ENCODE data around the gene PSAT1.
"Not testable (repeated sequence)": the region's sequence is repeated elsewhere in the genome, so short reads cannot be mapped to it uniquely, and the experiment has no call there.

Gene PSAT1

GRCh38 chr9:78273761-78274160 lies 23.2 kb upstream of the PSAT1 start:
- no peak overlapping the region for H3K9ac ChIP-seq (ENCODE audit: low read depth in 1 of 2, low read length in 2 of 2)
- no peak overlapping the region for H3K27ac ChIP-seq (ENCODE audit: low read depth in 2 of 2, low read length in 2 of 2)
- no peaks in the 10 kb centered on the region for H3K4me1 ChIP-seq (ENCODE audit: control insufficient read depth in 2 of 2, insufficient read depth in 2 of 2, low read length in 2 of 2)
- peaks cover 0 to 3% of the 10 kb centered on the region in 2 donors for H3K36me3 ChIP-seq (ENCODE audit: control insufficient read depth in 2 of 2, insufficient read depth in 2 of 2, low read length in 2 of 2)
- H3K9me3 ChIP-seq (ENCODE audit: control insufficient read depth in 2 of 2, low read length in 2 of 2) = no peaks in the 10 kb centered on the region
- no peaks in the 10 kb centered on the region for H3K27me3 ChIP-seq (ENCODE audit: control insufficient read depth in 2 of 2, insufficient read depth in 2 of 2, low read length in 2 of 2)
- H3K4me3 ChIP-seq (ENCODE audit: low read length in 2 of 2) = no peak overlapping the region

GRCh38 chr9:78278177-78278777 lies 18.6 kb upstream of the PSAT1 start:
- Histone ChIP-seq H3K4me3 (ENCODE audit: low read length in 2 of 2) (no peak overlapping the region), H3K27ac (ENCODE audit: low read depth in 2 of 2, low read length in 2 of 2) (no peak overlapping the region), H3K36me3 (ENCODE audit: control insufficient read depth in 2 of 2, insufficient read depth in 2 of 2, low read length in 2 of 2) (no peaks in the 10 kb centered on the region), H3K27me3 (ENCODE audit: control insufficient read depth in 2 of 2, insufficient read depth in 2 of 2, low read length in 2 of 2) (no peaks in the 10 kb centered on the region), H3K9me3 (ENCODE audit: control insufficient read depth in 2 of 2, low read length in 2 of 2) (no peaks in the 10 kb centered on the region), H3K9ac (ENCODE audit: low read depth in 1 of 2, low read length in 2 of 2) (no peak overlapping the region), H3K4me1 (ENCODE audit: control insufficient read depth in 2 of 2, insufficient read depth in 2 of 2, low read length in 2 of 2) (no peaks in the 10 kb centered on the region)

DNA sequence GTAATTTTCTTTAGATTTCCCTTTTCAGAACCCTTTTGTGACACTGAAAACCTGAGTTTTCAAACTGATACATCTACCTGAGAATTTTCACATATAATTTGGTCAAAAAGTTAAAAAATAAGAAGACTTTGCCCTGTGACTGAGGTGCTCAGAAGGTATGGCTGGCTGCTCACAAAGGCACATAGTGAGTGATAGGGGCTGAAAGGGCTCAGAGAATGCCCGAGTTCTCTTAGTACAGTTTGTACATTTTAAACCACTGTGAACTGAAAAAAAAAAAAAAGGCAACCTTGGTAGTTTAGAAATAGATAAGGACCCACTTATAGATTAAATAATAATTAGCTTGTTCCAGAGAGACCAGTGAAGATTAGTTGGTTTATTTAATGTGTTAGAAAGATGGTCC lies 18.1 kb upstream of the PSAT1 start:
- no peak overlapping the region for H3K9ac ChIP-seq (ENCODE audit: low read depth in 1 of 2, low read length in 2 of 2)
- H3K27me3 ChIP-seq (ENCODE audit: control insufficient read depth in 2 of 2, insufficient read depth in 2 of 2, low read length in 2 of 2) = no peaks in the 10 kb centered on the region
- no peak overlapping the region for H3K4me3 ChIP-seq (ENCODE audit: low read length in 2 of 2)
- no peaks in the 10 kb centered on the region for H3K9me3 ChIP-seq (ENCODE audit: control insufficient read depth in 2 of 2, low read length in 2 of 2)
- no peak overlapping the region for H3K27ac ChIP-seq (ENCODE audit: low read depth in 2 of 2, low read length in 2 of 2)
- H3K4me1 ChIP-seq (ENCODE audit: control insufficient read depth in 2 of 2, insufficient read depth in 2 of 2, low read length in 2 of 2) = no peaks in the 10 kb centered on the region
- no peaks in the 10 kb centered on the region for H3K36me3 ChIP-seq (ENCODE audit: control insufficient read depth in 2 of 2, insufficient read depth in 2 of 2, low read length in 2 of 2)

DNA sequence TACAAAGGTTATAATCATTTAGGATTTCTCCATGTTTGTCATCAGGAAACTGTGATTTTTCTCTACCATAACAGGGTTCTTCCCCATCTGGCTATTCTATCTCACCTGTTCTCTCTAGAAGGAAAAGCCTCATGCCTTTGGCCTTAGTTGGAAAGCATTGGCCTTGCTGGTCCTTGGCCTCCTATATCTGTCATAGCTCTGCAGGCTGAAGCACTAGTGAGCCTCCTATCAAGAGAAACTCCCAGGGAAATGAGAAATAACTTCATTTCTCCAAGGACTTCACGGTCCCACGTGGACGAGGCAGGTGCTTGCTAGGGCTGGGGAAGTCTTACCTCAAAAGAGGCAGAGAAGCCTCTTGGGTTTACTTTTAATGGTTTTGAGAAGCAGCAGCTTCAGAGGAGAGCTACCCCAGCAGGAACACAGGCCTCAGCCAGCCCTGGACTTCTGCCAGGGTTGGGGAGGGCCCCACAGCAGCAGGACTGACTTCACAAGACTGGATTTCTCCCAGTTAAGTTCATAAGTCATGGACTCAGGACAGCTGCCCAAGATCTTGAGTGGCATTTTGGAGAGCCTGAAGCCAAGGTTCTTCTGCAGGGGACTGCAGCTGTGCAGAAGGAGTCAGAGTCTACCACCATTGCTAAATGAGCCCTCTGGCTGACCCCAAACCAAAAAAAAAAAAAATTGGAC lies 15.8 kb upstream of the PSAT1 start:
- Histone ChIP-seq H3K27me3 (ENCODE audit: control insufficient read depth in 2 of 2, insufficient read depth in 2 of 2, low read length in 2 of 2) (no peaks in the 10 kb centered on the region), H3K9ac (ENCODE audit: low read depth in 1 of 2, low read length in 2 of 2) (no peak overlapping the region), H3K36me3 (ENCODE audit: control insufficient read depth in 2 of 2, insufficient read depth in 2 of 2, low read length in 2 of 2) (no peaks in the 10 kb centered on the region), H3K4me1 (ENCODE audit: control insufficient read depth in 2 of 2, insufficient read depth in 2 of 2, low read length in 2 of 2) (no peaks in the 10 kb centered on the region), H3K4me3 (ENCODE audit: low read length in 2 of 2) (no peak overlapping the region), H3K9me3 (ENCODE audit: control insufficient read depth in 2 of 2, low read length in 2 of 2) (no peaks in the 10 kb centered on the region), H3K27ac (ENCODE audit: low read depth in 2 of 2, low read length in 2 of 2) (no peak overlapping the region)

- not testable (repeated sequence) for H3K4me3 ChIP-seq (ENCODE audit: low read length in 2 of 2); H3K36me3 ChIP-seq (ENCODE audit: control insufficient read depth in 2 of 2, insufficient read depth in 2 of 2, low read length in 2 of 2); H3K4me1 ChIP-seq (ENCODE audit: control insufficient read depth in 2 of 2, insufficient read depth in 2 of 2, low read length in 2 of 2); H3K27me3 ChIP-seq (ENCODE audit: control insufficient read depth in 2 of 2, insufficient read depth in 2 of 2, low read length in 2 of 2); H3K9ac ChIP-seq (ENCODE audit: low read depth in 1 of 2, low read length in 2 of 2); H3K27ac ChIP-seq (ENCODE audit: low read depth in 2 of 2, low read length in 2 of 2); H3K9me3 ChIP-seq (ENCODE audit: control insufficient read depth in 2 of 2, low read length in 2 of 2)
Observed at GRCh38 chr9:78284181-78284580, 12.7 kb upstream of the PSAT1 start.

DNA sequence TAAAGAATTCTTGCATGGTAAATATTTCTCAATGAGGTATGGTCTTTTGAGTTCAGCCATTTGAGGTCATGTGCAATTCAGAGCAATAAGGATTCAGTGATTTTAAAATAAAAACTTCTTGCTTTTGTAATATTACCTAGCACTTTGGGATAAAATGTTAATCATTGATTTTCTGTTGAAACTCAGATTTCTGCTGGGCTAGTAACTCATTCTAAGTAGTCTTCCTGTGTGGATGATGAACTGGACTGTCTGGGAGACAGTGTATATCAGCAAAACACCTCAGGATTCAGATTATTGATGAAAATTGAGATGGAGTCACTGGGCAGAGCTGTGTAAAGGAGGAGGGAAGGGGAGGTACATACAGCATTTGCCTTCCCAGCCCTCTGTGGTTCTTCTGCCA lies 10.8 kb upstream of the PSAT1 start:
- Histone ChIP-seq H3K36me3 (ENCODE audit: control insufficient read depth in 2 of 2, insufficient read depth in 2 of 2, low read length in 2 of 2) (no peaks in the 10 kb centered on the region), H3K4me3 (ENCODE audit: low read length in 2 of 2) (no peak overlapping the region), H3K9ac (ENCODE audit: low read depth in 1 of 2, low read length in 2 of 2) (no peak overlapping the region), H3K27ac (ENCODE audit: low read depth in 2 of 2, low read length in 2 of 2) (no peak overlapping the region), H3K27me3 (ENCODE audit: control insufficient read depth in 2 of 2, insufficient read depth in 2 of 2, low read length in 2 of 2) (no peaks in the 10 kb centered on the region), H3K4me1 (ENCODE audit: control insufficient read depth in 2 of 2, insufficient read depth in 2 of 2, low read length in 2 of 2) (no peaks in the 10 kb centered on the region), H3K9me3 (ENCODE audit: control insufficient read depth in 2 of 2, low read length in 2 of 2) (no peaks in the 10 kb centered on the region)

DNA sequence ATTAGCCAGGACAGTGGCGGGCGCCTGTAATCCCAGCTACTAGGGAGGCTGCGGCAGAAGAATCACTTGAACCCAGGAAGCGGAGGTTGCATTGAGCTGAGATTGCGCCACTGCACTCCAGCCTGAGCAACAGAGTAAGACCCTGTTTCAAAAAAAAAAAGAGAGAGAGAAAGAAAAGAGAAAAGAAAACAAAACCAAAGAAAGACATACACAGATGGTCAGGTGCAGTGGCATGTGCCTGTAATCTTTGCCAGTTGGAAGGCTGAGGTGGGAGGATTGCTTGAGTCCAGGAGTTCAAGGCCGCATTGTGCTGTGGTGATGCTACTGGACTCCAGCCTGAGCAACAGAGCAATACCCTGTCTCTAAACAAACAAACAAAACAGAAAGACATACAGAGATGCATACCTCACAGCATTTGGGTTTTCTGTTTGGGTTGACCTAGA lies 10.0 kb upstream of the PSAT1 start:
- no peaks in the 10 kb centered on the region for H3K27me3 ChIP-seq (ENCODE audit: control insufficient read depth in 2 of 2, insufficient read depth in 2 of 2, low read length in 2 of 2)
- H3K27ac ChIP-seq (ENCODE audit: low read depth in 2 of 2, low read length in 2 of 2) = no peak overlapping the region
- H3K4me3 ChIP-seq (ENCODE audit: low read length in 2 of 2) = no peak overlapping the region
- no peaks in the 10 kb centered on the region for H3K4me1 ChIP-seq (ENCODE audit: control insufficient read depth in 2 of 2, insufficient read depth in 2 of 2, low read length in 2 of 2)
- H3K9me3 ChIP-seq (ENCODE audit: control insufficient read depth in 2 of 2, low read length in 2 of 2) = no peaks in the 10 kb centered on the region
- no peak overlapping the region for H3K9ac ChIP-seq (ENCODE audit: low read depth in 1 of 2, low read length in 2 of 2)
- no peaks in the 10 kb centered on the region for H3K36me3 ChIP-seq (ENCODE audit: control insufficient read depth in 2 of 2, insufficient read depth in 2 of 2, low read length in 2 of 2)

GRCh38 chr9:78288214-78288892 lies 8.6 kb upstream of the PSAT1 start:
- H3K27me3 ChIP-seq (ENCODE audit: control insufficient read depth in 2 of 2, insufficient read depth in 2 of 2, low read length in 2 of 2) = no peaks in the 10 kb centered on the region
- H3K27ac ChIP-seq (ENCODE audit: low read depth in 2 of 2, low read length in 2 of 2) = no peak overlapping the region

DNA sequence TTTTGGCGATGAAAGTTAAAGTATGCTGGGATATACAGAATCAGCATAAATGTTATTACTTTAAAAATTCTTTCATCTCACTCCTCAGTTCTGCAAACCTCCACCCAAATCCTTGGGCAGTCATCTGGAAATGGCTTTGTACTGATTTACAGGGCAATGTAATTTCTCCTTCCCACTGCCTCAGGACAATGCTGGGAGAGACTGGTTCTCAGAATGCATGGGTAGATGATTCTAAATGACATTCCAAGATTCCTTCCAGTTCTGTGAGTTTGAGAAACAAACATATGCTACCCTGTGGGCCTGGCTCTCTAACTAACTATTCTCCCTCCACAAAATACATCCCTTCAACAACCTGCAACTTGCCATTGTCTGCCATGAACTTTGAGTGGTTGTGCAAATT lies 7.5 kb upstream of the PSAT1 start:
- Histone ChIP-seq H3K4me1 (ENCODE audit: control insufficient read depth in 2 of 2, insufficient read depth in 2 of 2, low read length in 2 of 2) (no peaks in the 10 kb centered on the region), H3K4me3 (ENCODE audit: low read length in 2 of 2) (no peak overlapping the region), H3K36me3 (ENCODE audit: control insufficient read depth in 2 of 2, insufficient read depth in 2 of 2, low read length in 2 of 2) (no peaks in the 10 kb centered on the region), H3K9ac (ENCODE audit: low read depth in 1 of 2, low read length in 2 of 2) (no peak overlapping the region), H3K27ac (ENCODE audit: low read depth in 2 of 2, low read length in 2 of 2) (no peak overlapping the region), H3K27me3 (ENCODE audit: control insufficient read depth in 2 of 2, insufficient read depth in 2 of 2, low read length in 2 of 2) (no peaks in the 10 kb centered on the region), H3K9me3 (ENCODE audit: control insufficient read depth in 2 of 2, low read length in 2 of 2) (no peaks in the 10 kb centered on the region)

More at GRCh38 chr9:78288214-78288892, 8.6 kb upstream of the PSAT1 start:
- no peak overlapping the region for H3K4me3 ChIP-seq (ENCODE audit: low read length in 2 of 2)
- H3K4me1 ChIP-seq (ENCODE audit: control insufficient read depth in 2 of 2, insufficient read depth in 2 of 2, low read length in 2 of 2) = no peaks in the 10 kb centered on the region
- no peaks in the 10 kb centered on the region for H3K36me3 ChIP-seq (ENCODE audit: control insufficient read depth in 2 of 2, insufficient read depth in 2 of 2, low read length in 2 of 2)
- no peak overlapping the region for H3K9ac ChIP-seq (ENCODE audit: low read depth in 1 of 2, low read length in 2 of 2)
- no peaks in the 10 kb centered on the region for H3K9me3 ChIP-seq (ENCODE audit: control insufficient read depth in 2 of 2, low read length in 2 of 2)

DNA sequence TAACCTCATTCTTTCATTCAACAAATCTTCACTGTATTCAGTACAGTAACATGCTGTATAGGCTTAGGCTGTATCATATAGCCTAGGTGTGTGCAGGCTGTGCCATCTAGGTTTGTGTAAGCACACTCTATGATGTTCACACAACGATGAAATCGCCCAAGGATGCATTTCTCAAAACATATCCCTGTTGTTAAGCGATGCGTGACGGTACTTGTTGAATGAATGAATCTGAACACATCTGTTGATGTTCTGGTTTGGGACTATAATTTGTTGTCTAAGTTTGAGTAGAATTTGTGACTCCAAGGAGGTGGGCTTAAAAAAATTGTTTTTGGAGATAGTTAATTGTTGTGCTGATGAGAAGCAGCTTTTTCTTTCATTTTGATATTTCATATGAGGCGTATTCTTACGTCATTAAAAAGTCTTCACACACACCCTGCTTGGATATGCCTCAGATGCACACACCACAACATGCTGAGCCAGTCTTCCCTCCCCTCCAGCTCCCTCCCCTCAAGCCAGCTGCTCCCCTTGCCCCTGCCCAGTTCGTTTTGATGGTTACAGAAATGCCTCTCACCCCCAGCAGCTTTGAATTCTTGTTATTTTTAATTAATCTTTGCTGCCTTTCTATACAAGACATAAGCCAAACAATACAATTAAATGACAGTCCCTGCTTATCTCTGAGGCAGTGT lies 5.5 kb upstream of the PSAT1 start:
- Histone ChIP-seq H3K27ac (ENCODE audit: low read depth in 2 of 2, low read length in 2 of 2) (no peak overlapping the region), H3K36me3 (ENCODE audit: control insufficient read depth in 2 of 2, insufficient read depth in 2 of 2, low read length in 2 of 2) (no peaks in the 10 kb centered on the region), H3K4me3 (ENCODE audit: low read length in 2 of 2) (no peak overlapping the region), H3K9ac (ENCODE audit: low read depth in 1 of 2, low read length in 2 of 2) (no peak overlapping the region), H3K4me1 (ENCODE audit: control insufficient read depth in 2 of 2, insufficient read depth in 2 of 2, low read length in 2 of 2) (peaks cover 0 to 3% of the 10 kb centered on the region in 2 donors), H3K9me3 (ENCODE audit: control insufficient read depth in 2 of 2, low read length in 2 of 2) (no peaks in the 10 kb centered on the region), H3K27me3 (ENCODE audit: control insufficient read depth in 2 of 2, insufficient read depth in 2 of 2, low read length in 2 of 2) (no peaks in the 10 kb centered on the region)

Measured in mucosa of rectum (tissue), 2 donors.